Muscle layer of duodenum (tissue), 2 donors: ENCODE results near the gene SCAMP4.

ENCODE experiments used
- H3K27ac ChIP-seq: one replicate; pipeline ENCODE4 v1.7.0; 2013; ENCODE audit warnings: mild to moderate bottlenecking, low read length
- H3K27me3 ChIP-seq: one replicate; pipeline ENCODE4 v1.7.0; 2013; ENCODE audit warnings: low read depth, mild to moderate bottlenecking, control low read depth, low read length
- H3K36me3 ChIP-seq, 2 donors: one replicate each; pipeline ENCODE4 v1.7.0; 2013; ENCODE audit warnings: low read length in 2 of 2, control low read depth in 1 of 2, mild to moderate bottlenecking in 1 of 2; ENCODE audit not compliant: insufficient read depth in 2 of 2, control insufficient read depth in 1 of 2
- H3K4me1 ChIP-seq, 2 donors: one replicate each; pipeline ENCODE4 v1.7.0; 2013; ENCODE audit warnings: low read length in 2 of 2, mild to moderate bottlenecking in 2 of 2, control low read depth in 1 of 2, moderate library complexity in 1 of 2; ENCODE audit not compliant: insufficient read depth in 2 of 2, control insufficient read depth in 1 of 2
- H3K4me3 ChIP-seq, 2 donors: one replicate each; pipeline ENCODE4 v1.7.0; 2013; ENCODE audit warnings: low read length in 2 of 2, low read depth in 1 of 2, mild to moderate bottlenecking in 1 of 2
- H3K9me3 ChIP-seq, 2 donors: one replicate each; pipeline ENCODE4 v1.7.0; 2013; ENCODE audit warnings: low read length in 2 of 2, control low read depth in 1 of 2, mild to moderate bottlenecking in 1 of 2; ENCODE audit not compliant: control insufficient read depth in 1 of 2
- donor health status: healthy.

Gene SCAMP4

GRCh38 chr19:1905110-1905862, at the start of gene SCAMP4, which contains the start of gene ADAT3:
SCAMP4 (plus strand) TSS chr19:1905399; CDS start chr19:1915020, 9,621 bp downstream.
ADAT3 (plus strand) TSS chr19:1905399; CDS start chr19:1912048, 6,649 bp downstream.
- peak within 1 kb of the TSS; percentile 62 for H3K27ac ChIP-seq
- peaks cover 0 to 14% of the 10 kb centered on the region in 2 donors for H3K4me1 ChIP-seq
- H3K36me3 ChIP-seq, result peaks cover 0 to 4% of the 10 kb centered on the region in 2 donors
- H3K4me3 ChIP-seq, result peak within 1 kb of the TSS; percentile 56 to 71
- no peaks in the 10 kb centered on the region for H3K9me3 ChIP-seq
- no peaks in the 10 kb centered on the region for H3K27me3 ChIP-seq

GRCh38 chr19:1855828-1856255, 49.4 kb upstream of the SCAMP4 start:
- Histone ChIP-seq H3K27me3 (no peaks in the 10 kb centered on the region), H3K36me3 (no peaks in the 10 kb centered on the region), H3K4me3 (peak overlapping the region; percentile 46 to 66), H3K4me1 (peaks cover 21 to 94% of the 10 kb centered on the region in 2 donors), H3K27ac (peak overlapping the region; percentile 92), H3K9me3 (no peaks in the 10 kb centered on the region)

GRCh38 chr19:1856345-1856697, 48.9 kb upstream of the SCAMP4 start:
- Histone ChIP-seq H3K9me3 (no peaks in the 10 kb centered on the region), H3K4me3 (peak overlapping the region; percentile 46 to 66), H3K27me3 (no peaks in the 10 kb centered on the region), H3K36me3 (no peaks in the 10 kb centered on the region), H3K4me1 (peaks cover 21 to 98% of the 10 kb centered on the region in 2 donors), H3K27ac (peak overlapping the region; percentile 92)

- peaks cover 21 to 98% of the 10 kb centered on the region in 2 donors for H3K4me1 ChIP-seq
- peak overlapping the region; percentile 46 to 66 for H3K4me3 ChIP-seq
- peak overlapping the region; percentile 92 for H3K27ac ChIP-seq
- no peaks in the 10 kb centered on the region for H3K9me3 ChIP-seq
- H3K36me3 ChIP-seq, result no peaks in the 10 kb centered on the region
- H3K27me3 ChIP-seq, result no peaks in the 10 kb centered on the region
These were observed 48.2 kb upstream of the SCAMP4 start for GRCh38 chr19:1856698-1857603.

GRCh38 chr19:1857648-1858326, 47.4 kb upstream of the SCAMP4 start:
- H3K27ac ChIP-seq, result peak overlapping the region; percentile 80
- peak overlapping the region in 1 of 2 donors; percentile 66 for H3K4me3 ChIP-seq
- H3K9me3 ChIP-seq, result no peaks in the 10 kb centered on the region
- H3K36me3 ChIP-seq, result no peaks in the 10 kb centered on the region
- H3K27me3 ChIP-seq, result no peaks in the 10 kb centered on the region
- peaks cover 21 to 92% of the 10 kb centered on the region in 2 donors for H3K4me1 ChIP-seq

GRCh38 chr19:1858412-1859081, 46.7 kb upstream of the SCAMP4 start:
- no peaks in the 10 kb centered on the region for H3K27me3 ChIP-seq

GRCh38 chr19:1859331-1859781, 45.8 kb upstream of the SCAMP4 start:
- H3K27me3 ChIP-seq, result no peaks in the 10 kb centered on the region
- H3K36me3 ChIP-seq, result no peaks in the 10 kb centered on the region
- no peaks in the 10 kb centered on the region for H3K9me3 ChIP-seq
- peaks cover 21 to 78% of the 10 kb centered on the region in 2 donors for H3K4me1 ChIP-seq
- peak overlapping the region in 1 of 2 donors; percentile 77 for H3K4me3 ChIP-seq
- H3K27ac ChIP-seq, result peak overlapping the region; percentile 5

More at GRCh38 chr19:1858412-1859081, 46.7 kb upstream of the SCAMP4 start:
- Histone ChIP-seq H3K9me3 (no peaks in the 10 kb centered on the region), H3K27ac (peak overlapping the region; percentile 80), H3K36me3 (no peaks in the 10 kb centered on the region), H3K4me1 (peaks cover 21 to 85% of the 10 kb centered on the region in 2 donors), H3K4me3 (peak overlapping the region in 1 of 2 donors; percentile 77)

GRCh38 chr19:1860042-1860775, 45.0 kb upstream of the SCAMP4 start:
- H3K27ac ChIP-seq, result peak overlapping the region; percentile 45
- H3K36me3 ChIP-seq, result no peaks in the 10 kb centered on the region
- H3K4me3 ChIP-seq, result peak overlapping the region in 1 of 2 donors; percentile 77
- H3K4me1 ChIP-seq, result peaks cover 17 to 75% of the 10 kb centered on the region in 2 donors
- no peaks in the 10 kb centered on the region for H3K27me3 ChIP-seq
- H3K9me3 ChIP-seq, result no peaks in the 10 kb centered on the region

- Histone ChIP-seq H3K27me3 (no peaks in the 10 kb centered on the region), H3K9me3 (no peaks in the 10 kb centered on the region), H3K4me1 (peaks cover 11 to 68% of the 10 kb centered on the region in 2 donors), H3K36me3 (no peaks in the 10 kb centered on the region), H3K27ac (peak overlapping the region; percentile 56), H3K4me3 (peak overlapping the region; percentile 63 to 77)
These were observed 44.2 kb upstream of the SCAMP4 start for GRCh38 chr19:1860821-1861598.
